HL-60 (cell line): Measurements from ENCODE around the gene TMEM183A.
A peak's percentile ranks its signal among the peaks of the same experiment; 100 is the strongest.

Source experiments
- DNase-seq, 2 experiments: peaks; one replicate each; pipeline ENCODE4 v3.0.0-alpha.2; 2010 to 2020; ENCODE audit warnings: low read depth in 1 of 2, low spot score in 1 of 2
- H3K27ac ChIP-seq: fragments of 250-450 bp; sonication (Bioruptor Pico); replicated peaks from 2 replicates; pipeline ENCODE4 v1.5.1; 2020; ENCODE audit warnings: mild to moderate bottlenecking, moderate library complexity
- H3K27me3 ChIP-seq: fragments of 250-450 bp; sonication (Bioruptor Pico); 2 replicates; pipeline ENCODE4 v1.5.1; 2021; ENCODE audit warnings: mild to moderate bottlenecking, moderate library complexity; ENCODE audit not compliant: insufficient read depth, poor library complexity, severe bottlenecking
- H3K4me3 ChIP-seq: replicated peaks from 2 replicates; pipeline ENCODE4 v1.5.1; 2011; ENCODE audit warnings: mild to moderate bottlenecking, control low read depth, low read length; ENCODE audit not compliant: insufficient read depth
- GABPA ChIP-seq: IDR thresholded peaks from 2 replicates; pipeline ENCODE4 v1.6.1; 2012; ENCODE audit warnings: low read depth
- POLR2AphosphoS5 ChIP-seq: IDR thresholded peaks from 2 replicates; pipeline ENCODE4 v1.6.1; 2012; ENCODE audit warnings: low read depth
- SPI1 ChIP-seq: IDR thresholded peaks from 2 replicates; pipeline ENCODE4 v1.6.1; 2012; ENCODE audit warnings: low read depth, mild to moderate bottlenecking, borderline replicate concordance
- TF ChIP-seq, protein P1 (sequence below): IDR thresholded peaks from one replicate; pipeline ENCODE4 v1.5.1; 2011; ENCODE audit warnings: low read length, control low read depth, inconsistent platforms; ENCODE audit not compliant: insufficient read depth
- TF ChIP-seq, protein P2 (sequence below): IDR thresholded peaks from 2 replicates; pipeline ENCODE4 v1.6.1; 2012; ENCODE audit warnings: low read depth; ENCODE audit not compliant: insufficient replicate concordance

TMEM183A gene

DNA sequence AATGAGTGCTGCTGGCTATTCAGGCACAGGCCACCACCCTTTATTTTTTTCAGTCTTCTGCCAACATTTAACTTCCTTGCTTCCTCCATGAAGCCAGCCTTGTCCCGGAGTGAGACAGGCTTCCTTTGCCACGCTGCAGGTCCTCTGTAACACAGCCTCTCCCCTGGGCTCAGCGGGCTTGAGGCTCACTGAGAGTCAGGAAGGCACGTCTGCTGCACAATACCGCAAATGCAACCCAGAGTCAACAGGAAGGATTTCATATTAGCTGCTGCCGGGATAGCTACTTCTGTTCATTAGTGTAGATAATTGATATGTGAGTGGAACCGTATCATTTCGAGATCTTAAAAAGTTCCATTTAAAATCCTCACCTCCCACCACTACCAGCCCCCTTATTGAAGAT is 56.1 kb downstream of the TMEM183A start:
- peak overlapping the region; percentile 53 for H3K27ac ChIP-seq
- peak in 1 of 2 experiments; percentile 67 for DNase-seq
- no peak overlapping the region for H3K4me3 ChIP-seq
- no peaks in the 10 kb centered on the region for H3K27me3 ChIP-seq
- TF ChIP-seq GABPA (no peak), POLR2AphosphoS5 (no peak), SPI1 (no peak)
- TF ChIP-seq, protein P1, sequence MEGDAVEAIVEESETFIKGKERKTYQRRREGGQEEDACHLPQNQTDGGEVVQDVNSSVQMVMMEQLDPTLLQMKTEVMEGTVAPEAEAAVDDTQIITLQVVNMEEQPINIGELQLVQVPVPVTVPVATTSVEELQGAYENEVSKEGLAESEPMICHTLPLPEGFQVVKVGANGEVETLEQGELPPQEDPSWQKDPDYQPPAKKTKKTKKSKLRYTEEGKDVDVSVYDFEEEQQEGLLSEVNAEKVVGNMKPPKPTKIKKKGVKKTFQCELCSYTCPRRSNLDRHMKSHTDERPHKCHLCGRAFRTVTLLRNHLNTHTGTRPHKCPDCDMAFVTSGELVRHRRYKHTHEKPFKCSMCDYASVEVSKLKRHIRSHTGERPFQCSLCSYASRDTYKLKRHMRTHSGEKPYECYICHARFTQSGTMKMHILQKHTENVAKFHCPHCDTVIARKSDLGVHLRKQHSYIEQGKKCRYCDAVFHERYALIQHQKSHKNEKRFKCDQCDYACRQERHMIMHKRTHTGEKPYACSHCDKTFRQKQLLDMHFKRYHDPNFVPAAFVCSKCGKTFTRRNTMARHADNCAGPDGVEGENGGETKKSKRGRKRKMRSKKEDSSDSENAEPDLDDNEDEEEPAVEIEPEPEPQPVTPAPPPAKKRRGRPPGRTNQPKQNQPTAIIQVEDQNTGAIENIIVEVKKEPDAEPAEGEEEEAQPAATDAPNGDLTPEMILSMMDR = no peak
- TF ChIP-seq, protein P2, sequence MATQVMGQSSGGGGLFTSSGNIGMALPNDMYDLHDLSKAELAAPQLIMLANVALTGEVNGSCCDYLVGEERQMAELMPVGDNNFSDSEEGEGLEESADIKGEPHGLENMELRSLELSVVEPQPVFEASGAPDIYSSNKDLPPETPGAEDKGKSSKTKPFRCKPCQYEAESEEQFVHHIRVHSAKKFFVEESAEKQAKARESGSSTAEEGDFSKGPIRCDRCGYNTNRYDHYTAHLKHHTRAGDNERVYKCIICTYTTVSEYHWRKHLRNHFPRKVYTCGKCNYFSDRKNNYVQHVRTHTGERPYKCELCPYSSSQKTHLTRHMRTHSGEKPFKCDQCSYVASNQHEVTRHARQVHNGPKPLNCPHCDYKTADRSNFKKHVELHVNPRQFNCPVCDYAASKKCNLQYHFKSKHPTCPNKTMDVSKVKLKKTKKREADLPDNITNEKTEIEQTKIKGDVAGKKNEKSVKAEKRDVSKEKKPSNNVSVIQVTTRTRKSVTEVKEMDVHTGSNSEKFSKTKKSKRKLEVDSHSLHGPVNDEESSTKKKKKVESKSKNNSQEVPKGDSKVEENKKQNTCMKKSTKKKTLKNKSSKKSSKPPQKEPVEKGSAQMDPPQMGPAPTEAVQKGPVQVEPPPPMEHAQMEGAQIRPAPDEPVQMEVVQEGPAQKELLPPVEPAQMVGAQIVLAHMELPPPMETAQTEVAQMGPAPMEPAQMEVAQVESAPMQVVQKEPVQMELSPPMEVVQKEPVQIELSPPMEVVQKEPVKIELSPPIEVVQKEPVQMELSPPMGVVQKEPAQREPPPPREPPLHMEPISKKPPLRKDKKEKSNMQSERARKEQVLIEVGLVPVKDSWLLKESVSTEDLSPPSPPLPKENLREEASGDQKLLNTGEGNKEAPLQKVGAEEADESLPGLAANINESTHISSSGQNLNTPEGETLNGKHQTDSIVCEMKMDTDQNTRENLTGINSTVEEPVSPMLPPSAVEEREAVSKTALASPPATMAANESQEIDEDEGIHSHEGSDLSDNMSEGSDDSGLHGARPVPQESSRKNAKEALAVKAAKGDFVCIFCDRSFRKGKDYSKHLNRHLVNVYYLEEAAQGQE = no peak

DNA sequence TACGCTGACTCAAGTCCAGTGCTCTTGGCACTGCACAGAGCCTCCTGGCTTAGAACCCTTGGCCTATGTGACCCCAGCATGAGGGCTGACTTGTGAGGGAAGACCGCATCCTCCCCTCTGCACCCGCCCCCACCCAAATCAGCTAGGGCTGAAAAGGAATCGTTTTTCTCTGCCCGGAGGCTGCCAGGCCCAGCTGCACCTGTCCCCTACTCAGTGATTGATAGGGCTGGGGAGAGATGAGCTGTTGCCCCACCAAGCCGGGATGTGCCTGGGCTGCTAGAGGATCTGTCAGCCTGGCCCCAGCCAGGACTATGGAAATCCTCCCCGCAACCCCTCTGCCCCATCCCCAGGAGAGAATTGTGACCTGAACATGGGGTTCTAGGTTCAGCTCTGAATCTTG is 58.0 kb downstream of the TMEM183A start:
- DNase-seq = no peak
- TF ChIP-seq POLR2AphosphoS5 = no peak
- no peak for TF ChIP-seq SPI1
- TF ChIP-seq, protein P2 = no peak
- TF ChIP-seq GABPA = no peak
- TF ChIP-seq, protein P1 = no peak
- no peaks in the 10 kb centered on the region for H3K27me3 ChIP-seq
- no peak overlapping the region for H3K27ac ChIP-seq
- H3K4me3 ChIP-seq = no peak overlapping the region

DNA sequence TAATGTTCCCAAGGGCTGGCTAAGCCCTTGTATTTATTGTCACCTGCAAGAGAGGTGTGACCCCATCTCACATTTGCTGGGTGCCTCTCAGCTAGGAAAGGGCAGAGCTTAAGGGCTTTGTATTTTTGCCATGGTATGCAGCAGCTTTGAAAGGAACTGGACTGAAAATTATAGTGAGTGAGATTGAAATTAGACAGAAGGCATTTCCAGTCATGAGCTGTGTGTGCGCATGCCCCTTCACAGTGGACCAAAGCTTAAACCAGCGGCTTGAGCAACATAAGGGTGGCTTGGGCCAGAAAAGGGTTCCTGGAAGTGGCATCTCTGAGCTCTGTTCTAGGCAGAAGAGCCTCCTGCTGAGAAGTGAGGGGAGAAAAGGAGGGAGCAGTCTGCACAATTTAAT is 58.8 kb downstream of the TMEM183A start:
- Histone ChIP-seq H3K4me3 (no peak overlapping the region), H3K27ac (no peak overlapping the region), H3K27me3 (no peaks in the 10 kb centered on the region)
- DNase-seq = no peak
- TF ChIP-seq POLR2AphosphoS5 = no peak
- TF ChIP-seq, protein P2 = no peak
- TF ChIP-seq, protein P1 = no peak
- TF ChIP-seq SPI1 = no peak
- TF ChIP-seq GABPA = no peak
